GM21717 (cell line): ENCODE measurements around the gene DNAH11.
"Not testable (repeated sequence)": the region's sequence is repeated elsewhere in the genome, so short reads cannot be mapped to it uniquely, and the experiment has no call there.

Experiments
- ATAC-seq: cut with Tn5 transposase; IDR thresholded peaks from one replicate; pipeline ENCODE4 v1.9.1; 2021; ENCODE audit warnings: mild to moderate bottlenecking, moderate library complexity; ENCODE audit not compliant: unreplicated experiment

Gene DNAH11, protein sequence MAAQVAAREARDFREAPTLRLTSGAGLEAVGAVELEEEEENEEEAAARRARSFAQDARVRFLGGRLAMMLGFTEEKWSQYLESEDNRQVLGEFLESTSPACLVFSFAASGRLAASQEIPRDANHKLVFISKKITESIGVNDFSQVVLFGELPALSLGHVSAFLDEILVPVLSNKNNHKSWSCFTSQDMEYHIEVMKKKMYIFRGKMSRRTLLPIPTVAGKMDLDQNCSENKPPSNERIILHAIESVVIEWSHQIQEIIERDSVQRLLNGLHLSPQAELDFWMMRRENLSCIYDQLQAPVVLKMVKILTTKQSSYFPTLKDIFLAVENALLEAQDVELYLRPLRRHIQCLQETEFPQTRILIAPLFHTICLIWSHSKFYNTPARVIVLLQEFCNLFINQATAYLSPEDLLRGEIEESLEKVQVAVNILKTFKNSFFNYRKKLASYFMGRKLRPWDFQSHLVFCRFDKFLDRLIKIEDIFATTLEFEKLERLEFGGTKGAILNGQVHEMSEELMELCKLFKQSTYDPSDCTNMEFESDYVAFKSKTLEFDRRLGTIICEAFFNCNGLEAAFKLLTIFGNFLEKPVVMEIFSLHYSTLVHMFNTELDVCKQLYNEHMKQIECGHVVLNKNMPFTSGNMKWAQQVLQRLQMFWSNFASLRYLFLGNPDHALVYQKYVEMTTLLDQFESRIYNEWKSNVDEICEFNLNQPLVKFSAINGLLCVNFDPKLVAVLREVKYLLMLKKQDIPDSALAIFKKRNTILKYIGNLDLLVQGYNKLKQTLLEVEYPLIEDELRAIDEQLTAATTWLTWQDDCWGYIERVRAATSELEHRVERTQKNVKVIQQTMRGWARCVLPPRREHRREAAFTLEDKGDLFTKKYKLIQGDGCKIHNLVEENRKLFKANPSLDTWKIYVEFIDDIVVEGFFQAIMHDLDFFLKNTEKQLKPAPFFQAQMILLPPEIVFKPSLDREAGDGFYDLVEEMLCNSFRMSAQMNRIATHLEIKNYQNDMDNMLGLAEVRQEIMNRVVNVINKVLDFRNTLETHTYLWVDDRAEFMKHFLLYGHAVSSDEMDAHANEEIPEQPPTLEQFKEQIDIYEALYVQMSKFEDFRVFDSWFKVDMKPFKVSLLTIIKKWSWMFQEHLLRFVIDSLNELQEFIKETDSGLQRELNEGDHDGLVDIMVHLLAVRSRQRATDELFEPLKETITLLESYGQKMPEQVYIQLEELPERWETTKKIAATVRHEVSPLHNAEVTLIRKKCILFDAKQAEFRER (N-terminal part only)

DNA sequence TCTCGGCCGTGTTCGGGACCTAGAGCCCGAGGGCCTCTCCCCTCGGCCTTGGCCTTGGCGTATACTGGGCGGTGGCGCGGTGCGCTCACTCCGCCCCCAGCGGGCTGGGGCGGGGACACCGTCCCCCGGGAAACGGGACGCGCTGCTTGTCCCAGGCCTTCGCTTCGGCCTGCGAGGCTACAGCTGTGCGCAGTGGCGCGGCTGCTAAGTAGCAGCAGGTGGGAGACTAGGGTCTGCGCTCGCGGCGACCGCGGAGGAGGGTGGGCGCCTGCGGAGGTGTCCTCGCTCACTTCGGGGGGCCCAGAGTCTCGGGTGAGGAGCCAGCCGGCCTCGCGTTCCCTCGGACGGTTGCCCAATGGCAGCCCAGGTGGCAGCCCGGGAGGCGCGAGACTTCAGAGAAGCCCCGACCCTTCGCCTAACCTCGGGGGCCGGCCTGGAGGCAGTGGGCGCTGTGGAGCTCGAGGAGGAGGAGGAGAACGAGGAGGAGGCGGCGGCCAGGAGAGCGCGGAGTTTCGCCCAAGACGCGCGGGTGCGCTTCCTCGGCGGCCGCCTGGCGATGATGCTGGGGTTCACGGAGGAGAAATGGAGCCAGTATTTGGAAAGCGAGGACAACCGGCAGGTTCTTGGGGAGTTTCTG, at the start of gene DNAH11:
TSS of gene DNAH11 (plus strand) at position 149 of the 637 bp plus-strand sequence. CDS start at position 356, 207 bp downstream.
- ATAC-seq: no peak

DNA sequence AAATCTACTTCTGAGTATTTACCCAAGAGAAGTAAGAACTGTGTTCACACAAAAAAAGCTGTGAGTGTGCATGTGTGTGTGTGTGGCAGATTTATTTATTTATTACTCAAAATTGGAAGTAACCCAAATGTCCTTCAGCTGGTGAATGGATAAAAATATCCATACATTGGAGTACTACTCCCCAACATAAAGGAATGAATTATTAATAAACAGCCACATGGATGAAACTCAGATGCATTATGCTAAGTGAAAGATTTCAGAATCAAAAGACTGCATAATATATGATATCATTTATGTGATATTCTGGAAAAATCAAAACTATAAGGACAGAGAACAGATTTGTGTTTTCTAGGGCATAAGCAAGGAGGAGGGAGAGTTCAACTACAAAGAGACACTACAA, 47.1 kb upstream of the DNAH11 start:
- ATAC-seq: no peak

DNA sequence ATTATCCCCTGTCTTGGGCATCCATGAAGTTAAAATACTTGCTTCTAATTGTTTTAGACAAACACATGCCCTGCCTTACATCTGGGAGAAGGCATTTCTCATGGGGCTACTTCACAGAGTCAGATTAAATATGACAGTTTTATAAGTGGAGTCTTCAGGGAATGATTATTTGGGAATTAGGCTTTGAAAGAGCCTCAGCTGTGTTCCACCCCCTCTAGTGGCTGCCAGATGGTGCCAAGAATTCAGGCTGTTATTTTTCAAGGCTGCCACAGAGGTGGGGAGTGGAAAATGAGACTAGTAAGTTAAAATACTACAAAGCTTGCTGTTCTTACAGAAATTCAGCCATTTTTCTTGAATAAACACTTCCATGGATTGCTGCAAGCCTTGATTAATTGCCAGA, 45.8 kb upstream of the DNAH11 start:
- no peak for ATAC-seq

GRCh38 chr7:21500117-21500832, 42.6 kb upstream of the DNAH11 start:
- no peak for ATAC-seq

DNA sequence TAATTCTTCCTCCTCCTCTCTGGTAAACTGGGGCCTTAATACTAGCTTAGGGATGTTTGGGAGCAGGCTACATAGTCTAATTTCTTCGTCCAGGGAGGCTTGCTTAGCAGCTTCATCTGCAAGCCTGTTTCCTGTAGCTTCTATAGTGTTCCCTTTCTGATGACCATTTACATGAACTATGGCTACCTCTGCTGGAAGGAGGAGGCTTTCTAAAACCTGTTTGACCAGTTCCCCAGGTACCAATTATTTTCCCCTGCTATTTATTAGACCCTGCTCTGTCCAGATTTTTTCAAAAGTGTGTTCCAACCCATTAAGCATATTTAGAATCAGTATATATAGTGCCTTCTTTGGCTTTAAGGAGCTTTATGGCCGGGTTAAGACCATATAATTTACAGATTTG, 38.8 kb upstream of the DNAH11 start:
- no peak for ATAC-seq

DNA sequence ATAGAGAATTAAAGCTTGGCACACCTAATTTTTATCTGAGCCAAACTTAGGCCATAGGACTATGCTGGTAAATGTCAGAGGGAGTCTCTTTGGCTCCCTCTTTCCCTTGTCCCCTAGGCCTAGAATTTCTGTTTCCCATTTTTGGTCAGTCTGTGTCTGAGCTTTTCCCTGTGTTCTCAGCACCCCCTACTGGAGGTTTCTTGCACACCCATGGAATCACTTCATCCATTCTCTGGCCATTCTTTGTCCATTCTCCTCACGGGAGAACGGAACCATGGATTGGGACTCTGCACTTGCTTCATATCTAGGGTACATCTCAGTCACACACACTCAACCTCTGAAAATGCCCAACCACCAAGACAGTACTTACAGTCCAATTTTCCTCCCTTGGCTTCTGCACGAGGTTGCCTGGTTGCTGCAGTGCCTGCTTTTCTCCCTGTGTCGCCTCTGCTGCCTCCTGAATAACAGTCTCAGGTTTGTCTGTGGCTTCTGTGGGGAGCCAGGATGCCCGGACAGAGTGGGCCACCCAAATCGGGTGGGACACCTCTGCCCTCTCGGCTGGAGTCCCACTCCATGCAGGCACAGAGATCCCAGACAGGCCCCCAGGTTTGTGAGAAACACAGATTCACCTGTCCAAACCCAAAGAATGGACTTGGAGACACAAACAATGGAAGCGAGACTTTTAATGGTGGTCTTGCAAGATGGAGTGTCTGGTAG, 35.1 kb upstream of the DNAH11 start:
- ATAC-seq: no peak

GRCh38 chr7:21508538-21508937, 34.3 kb upstream of the DNAH11 start:
- ATAC-seq: no peak

GRCh38 chr7:21514062-21514461, 28.8 kb upstream of the DNAH11 start:
- no peak for ATAC-seq

DNA sequence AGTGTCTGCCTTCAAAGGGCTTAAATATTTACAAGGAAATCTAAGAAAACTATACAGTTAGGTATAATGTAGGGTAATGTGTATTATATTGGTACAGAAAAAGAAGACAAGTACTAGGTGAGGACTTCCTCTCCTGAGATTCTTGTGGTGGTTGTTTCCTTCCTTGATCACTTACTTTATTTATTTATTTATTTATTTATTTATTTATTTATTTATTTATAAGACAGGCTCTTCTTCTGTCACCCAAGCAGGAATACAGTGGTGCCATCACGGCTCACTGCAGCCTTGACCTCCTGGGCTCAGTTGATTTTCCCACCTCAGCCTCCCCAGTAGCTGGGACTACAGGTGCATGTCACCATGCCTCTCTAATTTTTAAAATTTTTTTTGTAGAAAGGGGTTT, 18.2 kb upstream of the DNAH11 start:
- no peak for ATAC-seq

DNA sequence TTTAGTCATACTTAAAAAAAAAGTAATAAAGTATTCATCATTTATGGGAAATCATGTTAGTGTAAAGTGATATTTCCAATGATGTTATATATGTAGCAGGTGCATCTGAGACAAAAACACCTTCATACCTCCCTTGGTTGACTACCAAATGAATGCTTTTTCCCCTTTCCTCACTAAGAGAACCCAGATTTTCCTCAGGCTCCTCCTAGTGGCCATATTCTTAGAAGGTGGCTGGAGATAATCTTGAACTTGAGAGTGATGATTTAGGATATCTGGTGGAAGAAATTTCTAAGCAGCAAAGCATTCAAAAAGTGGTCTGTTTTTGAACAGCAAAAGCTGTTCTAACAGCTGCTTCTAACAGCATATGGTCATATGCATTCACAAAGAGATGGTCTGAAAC, 16.8 kb upstream of the DNAH11 start:
- no peak for ATAC-seq

DNA sequence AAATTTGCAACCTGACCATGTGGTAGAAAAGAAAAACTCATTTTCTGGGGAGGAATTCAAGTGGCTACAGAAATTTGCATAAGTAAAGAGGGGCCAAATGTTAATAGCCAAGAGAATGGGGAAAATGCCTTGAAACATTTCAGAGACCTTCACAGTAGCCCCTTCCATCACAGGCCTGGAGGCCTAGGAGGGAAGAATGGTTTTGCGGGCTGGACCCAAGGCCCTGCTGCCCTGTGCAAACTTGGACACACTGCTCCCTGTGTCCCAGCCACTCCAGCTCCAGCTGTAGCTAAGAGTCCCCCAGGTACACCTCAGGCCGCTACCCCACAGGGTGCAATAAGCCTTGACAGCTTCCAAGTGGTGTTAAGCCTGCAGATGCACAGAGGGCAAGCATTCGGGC, 16.4 kb upstream of the DNAH11 start:
- no peak for ATAC-seq

GRCh38 chr7:21532485-21532884, 10.4 kb upstream of the DNAH11 start:
- ATAC-seq: not testable (repeated sequence)

DNA sequence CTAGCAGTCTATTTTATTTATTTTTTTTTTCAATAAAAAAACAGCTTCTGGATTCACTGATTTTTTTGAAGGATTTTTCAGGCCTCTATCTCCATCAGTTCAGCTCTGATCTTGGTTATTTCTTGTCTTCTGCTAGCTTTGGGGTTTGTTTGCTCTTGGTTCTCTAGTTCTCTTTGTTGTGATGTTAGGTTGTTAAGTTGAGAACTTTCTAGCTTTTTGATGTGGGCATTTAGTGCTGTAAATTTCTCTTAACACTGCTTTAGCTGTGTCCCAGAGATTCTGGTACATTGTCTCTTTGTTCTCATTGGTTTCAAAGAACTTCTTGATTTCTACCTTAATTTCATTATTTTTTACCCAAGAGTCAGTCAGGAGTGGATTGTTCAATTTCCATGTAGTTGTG, 9.2 kb upstream of the DNAH11 start:
- not testable (repeated sequence) for ATAC-seq

DNA sequence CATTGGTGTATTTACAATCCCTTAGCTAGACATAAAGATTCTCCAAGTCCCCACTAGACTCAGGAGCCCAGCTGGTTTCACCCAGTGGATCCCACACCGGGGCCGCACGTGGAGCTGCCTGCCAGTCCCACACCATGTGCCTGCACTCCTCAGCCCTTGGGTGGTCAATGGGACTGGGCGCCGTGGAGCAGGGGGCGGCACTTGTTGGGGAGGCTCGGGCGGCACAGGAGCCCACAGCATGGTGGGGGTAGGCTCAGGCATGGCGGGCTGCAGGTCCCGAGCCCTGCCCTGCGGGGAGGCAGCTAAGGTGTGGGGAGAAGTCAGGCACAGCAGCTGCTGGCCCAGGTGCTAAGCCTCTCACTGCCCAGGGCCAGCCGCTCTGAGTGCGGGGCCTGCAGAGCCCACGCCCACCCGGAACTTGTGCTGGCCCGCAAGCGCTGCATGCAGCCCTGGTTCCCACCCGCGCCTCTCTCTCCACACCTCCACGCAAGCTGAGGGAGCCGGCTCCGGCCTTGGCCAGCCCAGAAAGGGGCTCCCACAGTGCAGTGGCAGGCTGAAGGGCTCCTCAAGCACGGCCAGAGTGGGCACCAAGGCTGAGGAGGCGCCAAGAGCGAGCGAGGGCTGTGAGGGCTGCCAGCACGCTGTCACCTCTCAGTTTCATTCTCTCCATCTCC, 6.3 kb upstream of the DNAH11 start:
- ATAC-seq: not testable (repeated sequence)

DNA sequence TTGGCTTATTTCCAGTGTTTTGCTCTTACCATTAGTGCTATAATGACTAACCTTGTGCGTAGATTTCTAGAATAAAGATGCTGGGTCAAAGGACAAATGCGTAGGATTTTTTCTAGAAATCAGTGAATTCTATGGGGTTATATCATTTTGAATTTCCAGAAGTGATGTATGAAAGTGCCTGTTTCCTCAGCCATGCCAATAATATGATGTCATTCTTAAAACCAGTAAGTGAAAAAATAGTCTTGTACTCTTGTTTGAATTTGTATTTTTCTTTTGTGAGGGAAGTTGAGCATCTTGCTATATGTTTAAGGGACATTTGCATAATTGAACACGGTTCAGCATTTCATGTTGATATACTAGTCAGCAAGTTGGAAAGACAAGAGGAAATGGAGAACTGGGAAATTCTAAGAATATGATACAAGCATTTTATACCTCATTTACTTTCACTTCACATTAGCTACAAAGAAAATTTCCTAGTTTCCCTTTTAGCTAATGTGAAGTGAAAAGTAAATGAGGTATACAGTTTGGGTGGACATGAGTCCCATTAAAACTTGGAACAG, 3.8 kb upstream of the DNAH11 start:
- ATAC-seq: no peak

DNA sequence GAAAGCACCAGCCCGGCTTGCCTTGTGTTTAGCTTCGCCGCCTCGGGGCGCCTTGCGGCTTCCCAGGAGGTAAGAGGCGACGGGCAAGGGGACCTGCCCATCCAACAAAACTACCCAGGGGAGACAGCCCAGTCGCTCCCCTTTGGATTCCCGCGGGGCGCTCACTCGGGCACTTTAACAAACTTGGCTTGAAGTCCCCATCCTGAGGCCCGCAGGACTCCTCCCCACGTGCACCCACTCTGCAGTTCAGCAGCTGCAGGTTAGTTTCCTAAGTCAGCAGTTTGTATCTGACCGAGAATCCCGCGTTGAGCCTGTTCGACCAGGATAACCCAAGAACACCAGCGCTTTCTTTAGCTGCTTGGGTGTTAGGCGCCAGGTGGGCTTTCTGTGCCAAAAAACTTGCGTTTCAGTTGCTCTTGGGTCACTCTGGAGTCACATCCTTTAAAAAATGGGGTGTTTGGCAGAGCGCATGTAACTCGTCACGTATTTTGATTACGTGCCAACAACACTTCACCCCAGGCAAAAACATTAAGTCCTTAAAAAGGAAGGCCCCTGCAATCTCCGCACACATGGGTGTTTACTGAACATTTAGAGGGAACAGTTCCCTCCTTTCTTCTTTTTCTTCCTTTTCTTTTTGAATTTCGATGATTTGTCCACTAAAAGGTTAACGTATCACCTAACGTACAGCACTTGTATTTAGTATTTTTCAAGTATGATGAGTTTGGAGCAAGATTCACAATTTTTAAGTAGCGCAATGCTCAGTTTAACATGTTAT, 876 bp downstream of the DNAH11 start:
- ATAC-seq: no peak

DNA sequence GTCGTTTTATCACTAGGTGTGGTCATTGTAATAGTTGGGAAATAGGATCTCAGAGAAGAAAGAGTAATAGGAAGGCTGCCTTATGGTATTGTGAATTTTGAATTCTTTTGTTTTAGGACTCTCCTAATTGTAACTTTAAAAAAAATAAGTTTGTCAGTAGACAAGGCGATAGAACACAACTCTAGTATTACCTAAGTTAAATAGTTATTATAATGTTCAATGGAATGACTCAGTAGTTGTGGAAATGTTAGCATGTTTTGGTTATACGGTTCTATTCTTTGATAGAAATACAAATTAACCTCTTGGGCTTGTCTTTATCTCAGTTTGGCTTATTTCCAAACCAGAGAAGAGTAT, 1.4 kb downstream of the DNAH11 start:
- ATAC-seq: no peak

- ATAC-seq: no peak
Observed at GRCh38 chr7:21544715-21545114, 1.9 kb downstream of the DNAH11 start.
